GM10266 (cell line): ENCODE data around the gene LCE1E.

Experiments
- DNase-seq: peaks from one replicate; pipeline ENCODE4 v3.0.0; 2012; ENCODE audit errors: extremely low spot score
- CTCF ChIP-seq: IDR thresholded peaks from 2 replicates; pipeline ENCODE4 v1.5.1; 2012; ENCODE audit warnings: mild to moderate bottlenecking, low read depth; ENCODE audit not compliant: control insufficient read depth, insufficient read depth; ENCODE audit errors: missing control alignments

LCE1E gene

DNA sequence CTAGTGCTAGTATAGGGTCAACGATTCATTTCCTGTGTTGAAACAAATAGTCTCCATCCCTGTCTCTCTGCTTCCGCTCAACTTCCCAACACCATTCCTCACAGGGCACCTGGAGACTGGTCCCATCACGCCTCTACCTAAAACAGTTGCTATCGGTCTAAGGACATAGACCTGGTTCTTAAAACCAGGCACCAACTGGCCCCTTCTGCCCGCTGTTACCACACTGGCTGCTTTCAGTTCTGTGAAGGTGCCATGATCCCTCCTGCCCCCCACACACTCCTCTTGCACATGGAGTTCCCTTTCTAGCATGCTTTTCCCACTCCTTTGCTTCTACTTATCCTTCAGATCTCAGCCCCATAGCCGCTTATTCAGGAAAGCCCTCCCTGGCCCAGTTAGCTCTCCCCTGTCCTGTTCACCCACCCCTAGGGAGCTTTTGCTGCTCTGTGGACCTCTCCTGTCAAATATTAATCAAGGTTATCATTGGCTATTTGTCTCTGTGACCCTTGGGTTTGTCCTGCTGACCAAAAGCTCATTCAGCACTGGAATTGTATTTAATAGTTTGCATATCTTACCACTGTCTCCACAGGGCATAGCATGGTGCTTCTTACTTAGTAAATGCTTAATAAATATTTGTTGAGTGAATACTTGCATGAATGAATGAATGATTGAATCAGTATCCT, 40.2 kb upstream of the LCE1E start:
- no peak for TF ChIP-seq CTCF

GRCh38 chr1:152747831-152748230, 38.2 kb upstream of the LCE1E start:
- TF ChIP-seq CTCF = no peak
- DNase-seq = no peak

More for the DNA sequence above, 40.2 kb upstream of the LCE1E start:
- DNase-seq = no peak

DNA sequence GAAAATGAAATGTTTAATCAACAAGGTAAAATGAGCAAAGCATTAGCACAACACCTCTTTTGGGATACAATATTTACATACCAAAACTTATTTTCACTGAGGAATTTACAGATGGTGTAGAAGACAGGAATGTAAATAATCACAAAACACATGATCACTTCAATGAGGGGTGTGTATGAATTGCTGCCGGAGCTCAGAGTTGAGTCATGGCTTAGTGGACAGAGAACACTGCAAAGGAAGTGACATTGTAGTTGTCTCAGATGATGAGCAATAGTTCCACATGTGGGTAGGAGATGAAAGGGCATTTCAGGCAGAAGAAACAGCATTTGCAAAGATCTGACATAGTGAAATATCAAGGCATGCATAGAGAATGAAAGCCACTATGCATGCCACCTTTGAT, 33.8 kb upstream of the LCE1E start:
- no peak for TF ChIP-seq CTCF
- DNase-seq = no peak

DNA sequence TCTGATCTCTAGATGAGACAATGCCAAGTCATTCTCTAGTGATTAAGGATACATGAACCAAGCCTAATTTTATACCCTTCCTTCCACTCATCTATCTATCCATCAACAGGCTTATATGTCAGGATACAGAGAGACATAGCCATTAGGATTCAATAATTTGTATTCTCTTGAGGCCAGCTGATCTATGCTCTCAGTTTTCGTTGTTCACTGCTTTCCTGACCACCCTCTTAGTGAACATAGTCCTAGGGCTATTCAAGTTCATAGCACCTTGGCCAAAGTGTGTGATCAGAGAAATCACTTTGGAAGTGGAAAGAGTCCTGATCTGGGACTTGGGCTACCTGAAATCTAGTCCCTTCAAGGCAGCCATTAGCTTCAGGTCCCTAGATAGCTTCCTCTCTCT, 32.5 kb upstream of the LCE1E start:
- no peak for TF ChIP-seq CTCF
- no peak for DNase-seq

DNA sequence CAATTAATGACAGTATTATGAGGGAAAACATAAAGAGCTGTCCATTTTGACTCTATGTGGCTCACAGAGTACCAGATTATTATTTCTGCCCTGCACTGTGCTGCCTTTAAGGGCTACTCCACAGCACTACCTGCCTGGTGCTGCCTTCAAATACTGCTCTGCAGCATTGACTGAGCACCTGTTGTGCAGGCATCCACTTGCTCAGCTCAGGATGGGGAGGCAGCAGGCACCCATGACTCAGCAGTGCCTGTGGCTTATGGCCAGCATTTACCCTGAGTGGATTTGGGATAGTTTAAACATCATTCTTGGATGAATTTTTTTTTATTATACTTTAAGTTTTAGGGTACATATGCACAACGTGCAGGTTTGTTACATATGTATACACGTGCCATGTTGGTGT, 29.2 kb upstream of the LCE1E start:
- DNase-seq = no peak
- no peak for TF ChIP-seq CTCF

DNA sequence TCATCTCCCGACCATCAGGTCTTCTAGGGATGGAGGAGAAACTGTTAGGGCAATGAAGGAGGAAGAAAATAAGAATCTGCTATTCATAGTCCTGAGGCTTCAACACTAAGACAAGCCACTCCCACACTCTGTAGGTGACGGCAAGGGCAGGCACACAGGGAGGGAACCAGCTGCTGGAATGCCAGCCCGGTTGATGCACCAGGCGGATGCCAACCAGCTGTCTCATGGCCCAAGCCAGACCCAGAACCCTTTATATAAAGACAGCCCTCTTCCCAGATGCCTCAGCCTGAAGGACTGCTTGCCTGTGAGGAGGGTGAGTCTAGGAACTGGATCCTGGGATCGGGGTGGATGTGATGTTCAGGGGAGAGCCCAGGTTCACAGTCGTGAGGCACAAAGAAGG, 28.3 kb upstream of the LCE1E start, which contains the start of gene KPRP:
Gene KPRP (plus strand): TSS at position 279 of the 400 bp plus-strand sequence. CDS start 1,564 bp downstream, outside the sequence.
- DNase-seq = no peak
- TF ChIP-seq CTCF = no peak

DNA sequence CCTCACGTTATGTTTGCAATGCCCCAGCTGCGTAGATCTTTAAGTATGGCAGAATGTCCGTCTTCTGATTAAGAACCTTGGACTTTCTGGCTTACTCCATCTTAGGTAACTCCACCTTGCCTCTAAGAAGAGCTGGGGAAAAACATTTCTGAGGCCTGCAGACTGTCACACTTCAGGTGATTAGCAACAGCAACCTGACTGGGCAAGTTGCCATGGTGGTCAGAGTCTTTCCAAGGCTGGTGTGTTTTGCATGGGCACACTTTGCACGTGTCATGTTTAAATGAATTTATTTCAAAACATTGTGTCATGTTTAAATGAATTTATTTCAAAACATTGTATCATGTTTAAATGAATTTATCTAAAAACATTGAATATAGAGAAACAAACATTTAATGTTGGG, 27.4 kb upstream of the LCE1E start:
- TF ChIP-seq CTCF = no peak
- no peak for DNase-seq
